IMR-90 (cell line): ENCODE data around the gene C22orf42. TPM values are rescaled to one million over a fixed set of nuclear protein-coding genes. Genes with fewer than 3 reads are reported as not detected.
A peak's percentile ranks its signal among the peaks of the same experiment; 100 is the strongest.

Experiments
- ATAC-seq: fragments of 200-7000 bp; cut with Tn5 transposase; 2 replicates; pipeline ENCODE4 v1.9.1; 2020; ENCODE audit warnings: low read depth, mild to moderate bottlenecking, moderate library complexity
- BruUV-seq: library from RNA; stranded (reverse); fragments of 400-500 nt; replicated peaks from 2 replicates; lab custom pipeline; 2021; lab: Mats Ljungman, UMichigan
- CTCF ChIA-PET: fragments of 300-600 bp; formaldehyde crosslinking; extraction: SDS; loops from one replicate; lab custom pipeline; 2021; ENCODE audit warnings: antibody characterized with exemption; lab: Yijun Ruan, JAX
- POLR2A ChIA-PET: fragments of 300-600 bp; sonication (Branson Sonifier 250); formaldehyde crosslinking; loops from one replicate; lab custom pipeline; 2022; ENCODE audit warnings: antibody characterized with exemption; ENCODE audit not compliant: unreplicated experiment; lab: Charles Lee
- DNase-seq: peaks from one replicate; pipeline ENCODE4 v3.0.0; 2013
- H2AFZ ChIP-seq: replicated peaks from 2 replicates; pipeline ENCODE3; 2013; ENCODE audit warnings: low read length, mild to moderate bottlenecking; ENCODE audit not compliant: poor library complexity
- H2AK5ac ChIP-seq: 2 replicates; pipeline ENCODE4 v1.6.1; 2013; ENCODE audit warnings: low read depth, low read length, inconsistent platforms
- H2AK9ac ChIP-seq: replicated peaks from 2 replicates; pipeline ENCODE3; 2013; ENCODE audit warnings: mild to moderate bottlenecking, low read depth, low read length, moderate library complexity; ENCODE audit not compliant: poor library complexity
- H2BK120ac ChIP-seq: 2 replicates; pipeline ENCODE4 v1.6.1; 2013; ENCODE audit warnings: low read depth, low read length, inconsistent platforms
- H2BK15ac ChIP-seq: 3 replicates; pipeline ENCODE4 v1.6.1; 2013; ENCODE audit warnings: low read depth, low read length, inconsistent platforms
- H2BK20ac ChIP-seq: 2 replicates; pipeline ENCODE4 v1.6.1; 2013; ENCODE audit warnings: low read depth, mild to moderate bottlenecking, inconsistent platforms, low read length, moderate library complexity
- H2BK5ac ChIP-seq: 2 replicates; pipeline ENCODE4 v1.6.1; 2013; ENCODE audit warnings: mild to moderate bottlenecking, low read depth, low read length, inconsistent platforms; ENCODE audit not compliant: poor library complexity, severe bottlenecking
- H3K14ac ChIP-seq: replicated peaks from 2 replicates; pipeline ENCODE4 v1.6.1; 2013; ENCODE audit warnings: low read depth, low read length, inconsistent platforms
- H3K18ac ChIP-seq: 2 replicates; pipeline ENCODE4 v1.6.1; 2013; ENCODE audit warnings: low read depth, low read length, control low read depth
- H3K23ac ChIP-seq: 2 replicates; pipeline ENCODE4 v1.6.1; 2013; ENCODE audit warnings: low read depth, low read length, inconsistent platforms
- H3K27ac ChIP-seq: 2 replicates; pipeline ENCODE4 v1.5.1; 2013; ENCODE audit warnings: mild to moderate bottlenecking, control low read depth, low read length; ENCODE audit not compliant: insufficient read depth
- H3K27me3 ChIP-seq: 2 replicates; pipeline ENCODE4 v1.6.1; 2013; ENCODE audit warnings: low read length; ENCODE audit not compliant: control insufficient read depth, insufficient read depth
- H3K36me3 ChIP-seq: 2 replicates; pipeline ENCODE4 v1.6.1; 2013; ENCODE audit warnings: low read length, mixed read lengths; ENCODE audit not compliant: control insufficient read depth, insufficient read depth
- H3K4ac ChIP-seq: 2 replicates; pipeline ENCODE4 v1.6.1; 2013; ENCODE audit warnings: low read depth, low read length, inconsistent platforms
- H3K4me1 ChIP-seq: 2 replicates; pipeline ENCODE4 v1.6.1; 2013; ENCODE audit warnings: low read length, mixed read lengths; ENCODE audit not compliant: control insufficient read depth, insufficient read depth
- H3K4me2 ChIP-seq: 2 replicates; pipeline ENCODE4 v1.6.1; 2013; ENCODE audit warnings: low read depth, mild to moderate bottlenecking, control low read depth, low read length, moderate library complexity
- H3K4me3 ChIP-seq: 2 replicates; pipeline ENCODE4 v1.5.1; 2013; ENCODE audit warnings: low read depth, mild to moderate bottlenecking, control low read depth, low read length, moderate library complexity; ENCODE audit not compliant: insufficient read depth
- H3K56ac ChIP-seq: 2 replicates; pipeline ENCODE4 v1.6.1; 2013; ENCODE audit warnings: low read length, inconsistent platforms; ENCODE audit not compliant: insufficient read depth; ENCODE audit errors: extremely low read depth
- H3K79me1 ChIP-seq, 2 experiments: 2 replicates each; pipeline ENCODE4 v1.6.1; 2013; ENCODE audit warnings: low read length in 2 of 2, inconsistent platforms in 1 of 2, low read depth in 1 of 2
- H3K9ac ChIP-seq: 2 replicates; pipeline ENCODE4 v1.6.1; 2013; ENCODE audit warnings: low read depth, low read length, control low read depth
- H3K9me1 ChIP-seq: 2 replicates; pipeline ENCODE4 v1.6.1; 2013; ENCODE audit warnings: low read length, inconsistent platforms; ENCODE audit not compliant: insufficient read depth
- H3K9me3 ChIP-seq: 2 replicates; pipeline ENCODE4 v1.6.1; 2013; ENCODE audit warnings: low read length; ENCODE audit not compliant: control insufficient read depth, insufficient read depth
- H4K20me1 ChIP-seq: 2 replicates; pipeline ENCODE4 v1.6.1; 2013; ENCODE audit warnings: low read length, inconsistent platforms; ENCODE audit not compliant: insufficient read depth
- H4K5ac ChIP-seq: 2 replicates; pipeline ENCODE4 v1.6.1; 2013; ENCODE audit warnings: mild to moderate bottlenecking, low read depth, low read length, control low read depth
- H4K8ac ChIP-seq, 2 experiments: 2 replicates each; pipeline ENCODE4 v1.6.1; 2013; ENCODE audit warnings: low read depth in 2 of 2, low read length in 2 of 2, control low read depth in 1 of 2, inconsistent platforms in 1 of 2
- H4K91ac ChIP-seq: 2 replicates; pipeline ENCODE4 v1.6.1; 2013; ENCODE audit warnings: low read depth, low read length, inconsistent platforms; ENCODE audit not compliant: insufficient read depth
- CTCF ChIP-seq: conservative IDR thresholded peaks from 2 replicates; pipeline ENCODE4 v1.5.1; 2012; ENCODE audit warnings: mild to moderate bottlenecking, low read depth, low read length, improper control_type of control experiment
- WGBS, 2 experiments: methylation state at CpG; one replicate each; pipeline versions ENCODE4 v1.1.5 to v1.1.7; 2013; ENCODE audit warnings: missing lambda C conversion rate in 2 of 2; ENCODE audit not compliant: insufficient read length in 1 of 2; ENCODE audit errors: extremely low coverage in 2 of 2; 5-methylcytosine and 5-hydroxymethylcytosine counted together
- dilution Hi-C: fragments of 300-500 bp; cut with HindIII; formaldehyde crosslinking; loops from one replicate; pipeline ENCODE4 v1.14.3; 2018; ENCODE audit warnings: low sequenced_read_pairs; ENCODE audit not compliant: unreplicated experiment
- in situ Hi-C: fragments of 300-500 bp; cut with MboI; formaldehyde crosslinking; loops from 3 replicates; pipeline ENCODE4 v1.14.3; 2019; ENCODE audit warnings: low sequenced_read_pairs, inconsistent platforms, mixed read lengths
- intact Hi-C: fragments of 100-400 bp; cut with micrococcal nuclease; formaldehyde crosslinking; loops from 2 replicates; pipeline ENCODE4 v1.10.0; 2022
- polyA plus RNA-seq, 3 experiments: library from polyadenylated mRNA; depleted of rRNA; stranded (reverse); fragments of >200 nt; gene quantifications; 2 replicates each; pipeline ENCODE4 v1.2.3, GENCODE V29; 2012; ENCODE audit warnings: low replicate concordance in 1 of 3
- total RNA-seq: library from RNA; depleted of rRNA; stranded (reverse); fragments of >200 nt; gene quantifications from 2 replicates; pipeline ENCODE4 v1.2.3, GENCODE V29; 2012

C22orf42 gene
- total and polyA plus RNA-seq, 2 of the 4 experiments (the other 2 are of a cell fraction), result not detected

GRCh38 chr22:32204856-32205722 lies 46.0 kb upstream of the C22orf42 start, which contains the start of gene RFPL2:
Gene RFPL2 (minus strand): TSS chr22:32205073. CDS start chr22:32202451, 2,622 bp downstream.
- Histone ChIP-seq H3K4me3 (no peak within 1 kb of the TSS), H4K91ac (no peak within 1 kb of the TSS), H3K79me1 (no peaks in the 10 kb centered on the region), H4K8ac (no peak within 1 kb of the TSS), H3K36me3 (no peaks in the 10 kb centered on the region), H2BK5ac (no peak within 1 kb of the TSS), H4K5ac (no peak within 1 kb of the TSS), H3K56ac (no peak within 1 kb of the TSS), H2AK9ac (no peak within 1 kb of the TSS), H3K9me1 (no peaks in the 10 kb centered on the region), H3K4me2 (no peak within 1 kb of the TSS), H3K27ac (no peak within 1 kb of the TSS), H2AK5ac (no peak within 1 kb of the TSS), H3K4me1 (no peaks in the 10 kb centered on the region), H2BK20ac (no peak within 1 kb of the TSS), H3K14ac (no peak within 1 kb of the TSS), H2BK120ac (no peak within 1 kb of the TSS), H3K27me3 (peaks cover 18% of the 10 kb centered on the region; the same call in 1 of the 2 replicates), H2AFZ (no peak within 1 kb of the TSS), H3K9ac (no peak within 1 kb of the TSS), H3K9me3 (no peaks in the 10 kb centered on the region), H3K18ac (no peak within 1 kb of the TSS), H3K4ac (no peak within 1 kb of the TSS), H2BK15ac (no peak within 1 kb of the TSS), H3K23ac (no peak within 1 kb of the TSS), H4K20me1 (no peaks in the 10 kb centered on the region)
- in situ Hi-C loops, result no loop called here
- 54% methylated on average over 9 of the region's 41 CpGs; no CpG with 5 or more reads in 1 of the 2 experiments for WGBS, 2 experiments
- no TSS peak for BruUV-seq
- no peak for TF ChIP-seq CTCF
- peak; percentile 1 for DNase-seq
- ATAC-seq, result peak; percentile 35; the same call in 1 of the 2 replicates
- dilution Hi-C loops, result no loop called here
- ChIA-PET POLR2A (interaction anchor here (0.5 kb wide), 1 partner anchor 29 kb away, joined by 3 read pairs; no protein-coding TSS in a partner anchor), CTCF (no interaction called here)
- intact Hi-C loops, result no loop called here
